Globus pallidus (tissue), 1 donor: ENCODE results near the gene WWTR1.

Experiments used
- DNase-seq: peaks from one replicate; pipeline ENCODE4 v3.0.0-alpha.2; 2015; ENCODE audit warnings: low spot score

WWTR1 gene

GRCh38 chr3:149654188-149654601, 3.6 kb downstream of the WWTR1 start:
- DNase-seq, result no peak

GRCh38 chr3:149653564-149653963, 4.3 kb downstream of the WWTR1 start:
- DNase-seq, result no peak

- DNase-seq, result no peak
These were observed 4.7 kb downstream of the WWTR1 start for GRCh38 chr3:149653136-149653535.

GRCh38 chr3:149650828-149651227, 7.0 kb downstream of the WWTR1 start:
- DNase-seq, result no peak

- no peak for DNase-seq
These were observed 9.3 kb downstream of the WWTR1 start for GRCh38 chr3:149648525-149648924.

GRCh38 chr3:149647812-149648211, 10.0 kb downstream of the WWTR1 start:
- no peak for DNase-seq

GRCh38 chr3:149647285-149647684, 10.5 kb downstream of the WWTR1 start:
- no peak for DNase-seq

- DNase-seq, result no peak
These were observed 11.6 kb downstream of the WWTR1 start for GRCh38 chr3:149646181-149646766.

GRCh38 chr3:149643963-149644362, 13.9 kb downstream of the WWTR1 start:
- DNase-seq, result no peak

GRCh38 chr3:149643482-149643798, 14.4 kb downstream of the WWTR1 start:
- no peak for DNase-seq

- DNase-seq, result peak; percentile 39
These were observed 16.7 kb downstream of the WWTR1 start for GRCh38 chr3:149640976-149641728.

- no peak for DNase-seq
These were observed 18.7 kb downstream of the WWTR1 start for GRCh38 chr3:149639093-149639486.

GRCh38 chr3:149638228-149639092, 19.4 kb downstream of the WWTR1 start:
- DNase-seq, result peak; percentile 40

GRCh38 chr3:149635396-149635795, 22.4 kb downstream of the WWTR1 start:
- no peak for DNase-seq

- no peak for DNase-seq
These were observed 23.3 kb downstream of the WWTR1 start for GRCh38 chr3:149634573-149634972.

GRCh38 chr3:149634072-149634471, 23.8 kb downstream of the WWTR1 start:
- DNase-seq, result no peak

- no peak for DNase-seq
These were observed 25.6 kb downstream of the WWTR1 start for GRCh38 chr3:149632225-149632624.

GRCh38 chr3:149630806-149631205, 27.0 kb downstream of the WWTR1 start:
- DNase-seq, result no peak

GRCh38 chr3:149628957-149629670, 28.7 kb downstream of the WWTR1 start:
- DNase-seq, result no peak

- no peak for DNase-seq
These were observed 31.2 kb downstream of the WWTR1 start for GRCh38 chr3:149626671-149627070.

GRCh38 chr3:149625795-149626194, 32.0 kb downstream of the WWTR1 start:
- no peak for DNase-seq

GRCh38 chr3:149623824-149624223, 34.0 kb downstream of the WWTR1 start:
- no peak for DNase-seq
